Right kidney (tissue), 1 donor: ENCODE measurements around the gene ERBB3.

ENCODE experiments used
- DNase-seq: peaks from one replicate; pipeline ENCODE4 v3.0.0-alpha.2; 2016

Gene ERBB3

DNA sequence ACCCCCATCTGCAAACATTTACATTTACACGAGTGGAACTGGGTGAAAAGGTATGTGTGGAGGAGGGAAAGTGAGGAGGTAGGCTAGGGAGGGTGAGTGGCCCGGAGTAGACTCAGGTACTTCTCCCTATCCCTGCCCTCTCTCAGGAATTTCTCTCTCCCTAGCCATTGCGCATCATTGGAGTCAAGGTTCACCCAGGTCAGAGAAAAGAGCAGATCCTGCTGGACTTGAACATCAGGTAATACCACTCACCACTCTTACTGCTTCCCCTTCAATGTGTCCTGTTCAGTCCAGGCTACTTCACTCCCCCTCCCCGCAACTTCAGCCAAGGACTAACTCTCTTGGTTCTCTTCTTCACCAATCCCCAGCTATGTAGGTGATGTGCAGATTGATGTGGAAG, 50.9 kb downstream of the ERBB3 start:
- DNase-seq = no peak

- DNase-seq = no peak
Observed at GRCh38 chr12:56134897-56135296, 54.9 kb downstream of the ERBB3 start.

- no peak for DNase-seq
Observed at GRCh38 chr12:56137853-56138571, 58.0 kb downstream of the ERBB3 start.

- no peak for DNase-seq
Observed at GRCh38 chr12:56141946-56142784, 62.2 kb downstream of the ERBB3 start.

- DNase-seq = no peak
Observed at GRCh38 chr12:56143217-56143616, 63.3 kb downstream of the ERBB3 start.

GRCh38 chr12:56143870-56144269, 63.9 kb downstream of the ERBB3 start:
- no peak for DNase-seq

- no peak for DNase-seq
Observed at GRCh38 chr12:56145217-56145616, 65.3 kb downstream of the ERBB3 start.

DNA sequence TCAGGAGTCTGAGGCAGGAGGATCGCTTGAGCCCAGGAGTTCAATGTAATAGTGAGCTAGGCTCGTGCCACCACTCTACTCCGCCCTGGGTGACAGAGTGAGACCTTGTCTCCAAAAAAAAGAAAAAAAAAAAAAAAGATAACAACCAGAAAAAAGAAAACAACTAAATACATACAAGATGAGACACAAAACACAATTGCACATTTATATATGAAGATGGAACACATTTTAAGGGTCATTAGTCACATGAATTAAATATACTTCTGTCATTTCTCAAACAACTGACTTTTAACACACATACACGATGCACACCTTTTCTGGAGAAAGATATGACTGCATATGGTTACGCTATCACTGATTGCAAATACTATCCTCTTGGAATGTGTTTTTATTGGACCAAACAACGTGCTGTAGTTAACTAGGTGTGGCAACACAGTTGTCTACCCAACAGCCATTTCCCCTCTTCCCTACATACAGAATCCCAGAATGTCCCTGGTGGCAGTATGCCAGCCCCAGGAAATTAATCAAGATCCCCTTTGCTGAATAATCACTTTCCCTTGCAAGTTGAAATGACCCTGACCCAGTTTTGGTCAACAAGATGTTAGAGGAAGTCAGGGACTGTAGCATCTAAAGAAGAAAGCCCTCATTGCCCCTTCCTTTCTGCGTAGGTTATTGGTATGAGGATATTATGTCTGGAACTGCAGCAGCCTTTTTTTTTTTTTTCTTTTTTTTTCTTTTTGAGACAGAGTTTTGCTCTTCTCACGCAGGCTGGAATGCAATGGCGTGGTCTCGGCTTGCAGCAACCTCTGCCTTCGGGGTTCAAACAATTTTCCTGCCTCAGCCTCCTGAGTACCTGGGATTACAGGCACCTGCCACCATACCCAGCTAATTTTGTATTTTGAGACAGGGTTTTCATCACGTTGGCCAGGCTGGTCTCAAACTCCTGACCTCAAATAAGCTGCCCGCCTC, 66.8 kb downstream of the ERBB3 start:
- no peak for DNase-seq

DNA sequence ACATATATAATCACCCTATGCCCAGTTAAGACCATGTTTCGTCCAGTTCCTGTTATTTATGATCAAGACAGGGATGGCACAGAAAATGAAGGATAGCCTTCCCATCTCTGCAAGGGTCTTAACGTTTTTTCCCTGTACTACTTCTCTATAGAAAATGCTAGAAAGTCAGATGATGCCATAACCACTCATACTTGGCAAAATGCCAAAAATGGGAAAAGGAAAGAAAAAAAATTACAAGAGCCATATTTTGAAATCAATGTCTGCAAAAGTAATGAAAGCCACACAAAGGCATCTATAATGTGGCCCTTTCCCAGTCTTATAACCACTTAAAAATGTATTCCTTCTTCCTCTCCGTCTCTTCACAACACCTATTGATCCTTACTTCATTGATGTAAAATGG, 70.6 kb downstream of the ERBB3 start:
- DNase-seq = no peak

DNA sequence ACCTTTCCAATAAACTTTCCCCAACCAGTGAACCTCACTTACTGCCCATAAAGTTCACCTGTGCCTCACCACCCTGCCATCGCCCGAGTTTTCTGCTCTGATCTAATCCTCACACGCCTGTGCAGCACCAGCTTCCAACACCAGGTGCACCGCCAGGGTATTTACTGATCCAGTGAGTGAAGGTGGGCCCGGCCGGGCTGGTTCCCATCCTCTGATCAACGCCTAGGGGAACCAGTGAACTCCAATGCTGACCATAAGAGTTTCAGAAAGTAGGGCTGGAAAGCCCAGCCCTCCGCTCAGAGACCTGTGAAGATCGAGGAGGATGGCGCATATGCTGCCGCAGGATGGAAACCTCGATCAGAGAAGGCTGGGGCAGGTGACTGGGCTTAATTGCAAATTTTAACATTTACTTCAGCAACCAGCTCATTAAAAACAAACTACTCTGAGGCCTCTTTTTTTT, 71.7 kb downstream of the ERBB3 start:
- no peak for DNase-seq

DNA sequence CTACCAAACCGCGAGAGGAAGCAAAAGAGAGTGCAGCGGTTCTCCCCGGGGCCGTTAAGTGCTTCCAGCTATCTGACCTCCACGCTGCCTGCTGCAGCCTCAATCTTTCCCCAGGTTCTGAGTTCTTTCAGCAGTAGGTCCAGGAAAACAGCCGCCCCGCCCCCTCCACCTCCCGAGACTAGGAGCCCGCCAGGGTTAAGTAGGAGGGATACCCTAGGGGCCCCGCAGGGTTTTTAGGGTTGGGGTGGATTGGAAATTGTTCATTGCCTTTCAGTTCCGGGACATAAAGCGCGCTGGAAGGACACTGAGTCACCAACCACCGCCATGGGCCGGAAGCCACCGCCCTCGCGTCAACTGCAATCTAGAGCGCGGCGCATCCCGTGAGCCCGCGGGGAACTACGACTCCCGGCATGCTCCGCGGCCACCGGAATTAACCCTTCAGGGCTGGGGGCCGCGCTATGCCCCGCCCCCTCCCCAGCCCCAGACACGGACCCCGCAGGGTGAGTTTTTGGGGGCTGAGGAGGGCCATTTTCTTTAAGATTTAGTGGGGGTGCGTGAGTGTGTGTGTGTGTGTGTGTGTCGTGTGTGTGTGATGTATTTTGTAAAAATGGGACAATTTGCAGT, 72.3 kb downstream of the ERBB3 start, which contains the start of gene MYL6B:
MYL6B (plus strand) TSS at position 456 of the 624 bp plus-strand sequence. CDS start 1,332 bp downstream, outside the sequence.
- DNase-seq = peak; percentile 92
